Fibroblast of lung (primary cell): Measurements from ENCODE around the gene PKD1.

Experiments used
- CTCF ChIP-seq, 2 donors: IDR thresholded peaks in 1 of 2; conservative IDR thresholded peaks in 1 of 2; 1 replicate in 1 of 2; 2 replicates in 1 of 2; pipeline ENCODE4 v1.5.1; 2011 to 2012; ENCODE audit warnings: low read length in 2 of 2, control low read depth in 1 of 2, inconsistent platforms in 1 of 2, low read depth in 1 of 2, mild to moderate bottlenecking in 1 of 2
- EZH2 ChIP-seq: IDR thresholded peaks from 2 replicates; pipeline ENCODE4 v1.5.1; 2012; ENCODE audit warnings: low read length, control low read depth, mild to moderate bottlenecking; ENCODE audit errors: missing control alignments

- TF ChIP-seq CTCF (conservative IDR thresholded peaks at IDR 0.05 in 1 of 2, IDR thresholded peaks at IDR 0.05 in 1 of 2; ENCODE audit: low read depth in 1 of 2, low read length in 2 of 2) (no peak), EZH2 (no peak)
Observed at GRCh38 chr16:2175454-2175853, 39.8 kb upstream of the PKD1 start.
